DOHH2 (cell line): ENCODE data around the gene MAP2K2.

Source experiments
- CTCF ChIP-seq: fragments of 200-600 bp; sonication (generic); IDR thresholded peaks from one replicate; pipeline ENCODE4 v1.5.1; 2014; ENCODE audit warnings: antibody characterized with exemption, mild to moderate bottlenecking, low read depth, low read length; ENCODE audit not compliant: poor library complexity, severe bottlenecking
- EZH2phosphoT487 ChIP-seq: fragments of 200-600 bp; sonication (generic); IDR thresholded peaks from 2 replicates; pipeline ENCODE4 v1.6.1; 2017; ENCODE audit warnings: borderline replicate concordance, mild to moderate bottlenecking, antibody characterized with exemption, low read length, moderate library complexity, mixed read lengths

GRCh38 chr19:4068047-4068966 is 55.6 kb downstream of the MAP2K2 start:
- TF ChIP-seq CTCF, result no peak
- no peak for TF ChIP-seq EZH2phosphoT487
